ENCODE results near the gene FHAD1. TPM values are rescaled to one million over a fixed set of nuclear protein-coding genes. Genes with fewer than 3 reads are reported as not detected.

FHAD1 gene
- total and polyA plus RNA-seq, 9 of the 15 experiments (the other 6 are each of a cell fraction or from before 2014, with no cell fraction given): 0.32 to 2.1 (median 1.5) TPM; not detected in 1

- TF ChIP-seq ARNT (IDR thresholded peaks at IDR 0.05) (0 out of 4 replicates have a peak, but pooled peaks of 1 of the 2 experiments have one; percentile 55), MAZ (CRISPR knock-in tag; conservative IDR thresholded peaks at IDR 0.05 in 1 of 2, IDR thresholded peaks at IDR 0.05 in 1 of 2) (no peak; a peak in 2 of 4 replicates), NCOA4 (IDR thresholded peaks at IDR 0.05; ENCODE audit: partially characterized antibody) (no peak), SAP30 (IDR thresholded peaks at IDR 0.05; ENCODE audit: borderline replicate concordance, insufficient read depth, low read depth, low read length, poor library complexity, severe bottlenecking) (no peak), TBP (optimal IDR thresholded peaks at IDR 0.05; ENCODE audit: low read depth, low read length) (no peak), TEAD2 (tag; IDR thresholded peaks at IDR 0.05) (no peak), TCFL5 (CRISPR knock-in tag; conservative IDR thresholded peaks at IDR 0.05) (no peak), GATA2 (CRISPR knock-in tag; IDR thresholded peaks at IDR 0.05) (peak; percentile 74), HDAC6 (IDR thresholded peaks at IDR 0.05; ENCODE audit: low read depth, low read length) (no peak), ZNF695 (CRISPR knock-in tag; IDR thresholded peaks at IDR 0.05) (no peak), TCF3 (CRISPR knock-in tag; IDR thresholded peaks at IDR 0.05) (peak; percentile 87), KAT8 (IDR thresholded peaks at IDR 0.05; ENCODE audit: low read depth) (no peak), GATAD2A (IDR thresholded peaks at IDR 0.05) (no peak), ZNF444 (CRISPR knock-in tag; IDR thresholded peaks at IDR 0.05) (no peak), ZNF140 (CRISPR knock-in tag; IDR thresholded peaks at IDR 0.05) (no peak), TCF7 (IDR thresholded peaks at IDR 0.05; ENCODE audit: borderline replicate concordance) (no peak), ERF (CRISPR knock-in tag; IDR thresholded peaks at IDR 0.05) (0 out of 2 replicates have a peak, but pooled peaks have one; percentile 18), ASH1L (IDR thresholded peaks at IDR 0.05; ENCODE audit: borderline replicate concordance, low read depth, partially characterized antibody) (no peak), ZNF239 (CRISPR knock-in tag; IDR thresholded peaks at IDR 0.05) (no peak), NEUROD1 (IDR thresholded peaks at IDR 0.05; ENCODE audit: borderline replicate concordance, low read depth, low read length, partially characterized antibody) (no peak), ZC3H4 (CRISPR knock-in tag; IDR thresholded peaks at IDR 0.05; ENCODE audit: borderline replicate concordance) (no peak), KLF1 (tag; IDR thresholded peaks at IDR 0.05) (no peak), HMGN3 (IDR thresholded peaks at IDR 0.05; ENCODE audit: borderline replicate concordance, extremely low read depth, insufficient read length, low read depth, low read length) (no peak), ZNF785 (CRISPR knock-in tag; IDR thresholded peaks at IDR 0.05) (no peak)
- TF ChIP-seq, protein P1, sequence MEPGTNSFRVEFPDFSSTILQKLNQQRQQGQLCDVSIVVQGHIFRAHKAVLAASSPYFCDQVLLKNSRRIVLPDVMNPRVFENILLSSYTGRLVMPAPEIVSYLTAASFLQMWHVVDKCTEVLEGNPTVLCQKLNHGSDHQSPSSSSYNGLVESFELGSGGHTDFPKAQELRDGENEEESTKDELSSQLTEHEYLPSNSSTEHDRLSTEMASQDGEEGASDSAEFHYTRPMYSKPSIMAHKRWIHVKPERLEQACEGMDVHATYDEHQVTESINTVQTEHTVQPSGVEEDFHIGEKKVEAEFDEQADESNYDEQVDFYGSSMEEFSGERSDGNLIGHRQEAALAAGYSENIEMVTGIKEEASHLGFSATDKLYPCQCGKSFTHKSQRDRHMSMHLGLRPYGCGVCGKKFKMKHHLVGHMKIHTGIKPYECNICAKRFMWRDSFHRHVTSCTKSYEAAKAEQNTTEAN (CRISPR knock-in tag; IDR thresholded peaks at IDR 0.05): no peak
- TF ChIP-seq, protein P2, sequence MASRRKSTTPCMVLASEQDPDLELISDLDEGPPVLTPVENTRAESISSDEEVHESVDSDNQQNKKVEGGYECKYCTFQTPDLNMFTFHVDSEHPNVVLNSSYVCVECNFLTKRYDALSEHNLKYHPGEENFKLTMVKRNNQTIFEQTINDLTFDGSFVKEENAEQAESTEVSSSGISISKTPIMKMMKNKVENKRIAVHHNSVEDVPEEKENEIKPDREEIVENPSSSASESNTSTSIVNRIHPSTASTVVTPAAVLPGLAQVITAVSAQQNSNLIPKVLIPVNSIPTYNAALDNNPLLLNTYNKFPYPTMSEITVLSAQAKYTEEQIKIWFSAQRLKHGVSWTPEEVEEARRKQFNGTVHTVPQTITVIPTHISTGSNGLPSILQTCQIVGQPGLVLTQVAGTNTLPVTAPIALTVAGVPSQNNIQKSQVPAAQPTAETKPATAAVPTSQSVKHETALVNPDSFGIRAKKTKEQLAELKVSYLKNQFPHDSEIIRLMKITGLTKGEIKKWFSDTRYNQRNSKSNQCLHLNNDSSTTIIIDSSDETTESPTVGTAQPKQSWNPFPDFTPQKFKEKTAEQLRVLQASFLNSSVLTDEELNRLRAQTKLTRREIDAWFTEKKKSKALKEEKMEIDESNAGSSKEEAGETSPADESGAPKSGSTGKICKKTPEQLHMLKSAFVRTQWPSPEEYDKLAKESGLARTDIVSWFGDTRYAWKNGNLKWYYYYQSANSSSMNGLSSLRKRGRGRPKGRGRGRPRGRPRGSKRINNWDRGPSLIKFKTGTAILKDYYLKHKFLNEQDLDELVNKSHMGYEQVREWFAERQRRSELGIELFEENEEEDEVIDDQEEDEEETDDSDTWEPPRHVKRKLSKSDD (conservative IDR thresholded peaks at IDR 0.05; ENCODE audit: low read length): no peak
Observed at GRCh38 chr1:15260418-15261154, 13.6 kb downstream of the FHAD1 start (continued).

All from K562 (cell line).